ENCODE results near the gene PRMT3. TPM values are rescaled to one million over a fixed set of nuclear protein-coding genes. Genes with fewer than 3 reads are reported as not detected.

The PRMT3 gene
- total RNA-seq, 1 experiment from 2014 or later: 31.4 TPM

GRCh38 chr11:20453657-20454316 lies 66.3 kb downstream of the PRMT3 start:
- CTCF ChIA-PET: no interaction called here
- DNase-seq (ENCODE audit: low spot score): no peak
- Mint-ChIP-seq H3K36me3 (no peaks in the 10 kb centered on the region), H3K27ac (no peak overlapping the region), H3K4me1 (peaks cover 3% of the 10 kb centered on the region), H3K27me3 (ENCODE audit: low read depth) (no peaks in the 10 kb centered on the region), H3K9me3 (no peaks in the 10 kb centered on the region), H3K4me3 (no peak overlapping the region)
- no peak for ATAC-seq
- POLR2A ChIA-PET: no interaction called here
- TF ChIP-seq IRF2 (CRISPR knock-in tag; IDR thresholded peaks at IDR 0.05; ENCODE audit: borderline replicate concordance, low read depth): no peak
- TF ChIP-seq ZNF281 (CRISPR knock-in tag; IDR thresholded peaks at IDR 0.05): no peak

GRCh38 chr11:20457001-20457799 lies 69.7 kb downstream of the PRMT3 start:
- Mint-ChIP-seq H3K27me3 (ENCODE audit: low read depth) (no peaks in the 10 kb centered on the region), H3K9me3 (no peaks in the 10 kb centered on the region), H3K36me3 (no peaks in the 10 kb centered on the region), H3K4me1 (peaks cover 13% of the 10 kb centered on the region), H3K4me3 (no peak overlapping the region), H3K27ac (peak overlapping the region; percentile 24; the same call in 1 of the 2 replicates)
- TF ChIP-seq E2F5 (CRISPR knock-in tag; IDR thresholded peaks at IDR 0.05) (no peak), E2F1 (CRISPR knock-in tag; IDR thresholded peaks at IDR 0.05) (no peak), E2F4 (CRISPR knock-in tag; IDR thresholded peaks at IDR 0.05; ENCODE audit: borderline replicate concordance, low read depth) (no peak), TP53 (CRISPR knock-in tag; IDR thresholded peaks at IDR 0.05) (no peak), HMGA2 (CRISPR knock-in tag; IDR thresholded peaks at IDR 0.05) (no peak), ATF1 (CRISPR knock-in tag; IDR thresholded peaks at IDR 0.05) (no peak), CREB1 (CRISPR knock-in tag; IDR thresholded peaks at IDR 0.05) (no peak), ERG (CRISPR knock-in tag; IDR thresholded peaks at IDR 0.05) (no peak), NFE2L1 (CRISPR knock-in tag; IDR thresholded peaks at IDR 0.05) (no peak), TCF7 (CRISPR knock-in tag; IDR thresholded peaks at IDR 0.05; ENCODE audit: low read depth) (no peak), FOXJ3 (CRISPR knock-in tag; IDR thresholded peaks at IDR 0.05; ENCODE audit: borderline replicate concordance) (no peak), IRF1 (CRISPR knock-in tag; IDR thresholded peaks at IDR 0.05) (no peak), ZNF423 (CRISPR knock-in tag; IDR thresholded peaks at IDR 0.05) (no peak), CBFB (CRISPR knock-in tag; IDR thresholded peaks at IDR 0.05; ENCODE audit: low read depth) (no peak), CDX4 (CRISPR knock-in tag; IDR thresholded peaks at IDR 0.05; ENCODE audit: borderline replicate concordance) (no peak), ATF3 (CRISPR knock-in tag; conservative IDR thresholded peaks at IDR 0.05) (no peak), ZNF396 (CRISPR knock-in tag; IDR thresholded peaks at IDR 0.05; ENCODE audit: borderline replicate concordance) (no peak), JUN (CRISPR knock-in tag; IDR thresholded peaks at IDR 0.05) (no peak), ZNF671 (CRISPR knock-in tag; IDR thresholded peaks at IDR 0.05) (no peak)
- CTCF ChIA-PET: interaction anchor here (0.9 to 1.8 kb wide), 2 partner anchors 14 to 153 kb away, joined by 3 to 5 read pairs; no protein-coding TSS in a partner anchor
- DNase-seq (ENCODE audit: low spot score) (no peak), ATAC-seq (no peak)
- POLR2A ChIA-PET: no interaction called here

Data from WTC11 (cell line).